Esophagus (tissue), 2 donors: ENCODE data around the gene IL17C. TPM values are rescaled to one million over a fixed set of nuclear protein-coding genes. Genes with fewer than 3 reads are reported as not detected.

ENCODE experiments used
- H3K27ac ChIP-seq, 2 donors: one replicate each; pipeline ENCODE4 v1.5.1; 2013; ENCODE audit warnings: low read depth in 2 of 2, mild to moderate bottlenecking in 2 of 2, inconsistent platforms in 1 of 2, low read length in 1 of 2, moderate library complexity in 1 of 2
- H3K27me3 ChIP-seq, 2 donors: one replicate each; pipeline ENCODE4 v1.6.1; 2013; ENCODE audit warnings: low read length in 2 of 2, control low read depth in 1 of 2, mild to moderate bottlenecking in 1 of 2; ENCODE audit not compliant: insufficient read depth in 2 of 2, control insufficient read depth in 1 of 2
- H3K36me3 ChIP-seq, 2 donors: one replicate each; pipeline ENCODE4 v1.6.1; 2013; ENCODE audit warnings: low read length in 1 of 2; ENCODE audit not compliant: control insufficient read depth in 2 of 2, insufficient read depth in 2 of 2
- H3K4me1 ChIP-seq, 2 donors: one replicate each; pipeline ENCODE4 v1.6.1; 2013; ENCODE audit warnings: low read length in 1 of 2; ENCODE audit not compliant: control insufficient read depth in 2 of 2, insufficient read depth in 2 of 2
- H3K4me3 ChIP-seq, 2 donors: one replicate each; pipeline ENCODE4 v1.5.1; 2013; ENCODE audit warnings: low read length in 2 of 2, mild to moderate bottlenecking in 2 of 2, low read depth in 1 of 2, moderate library complexity in 1 of 2
- H3K9me3 ChIP-seq, 2 donors: one replicate each; pipeline ENCODE4 v1.6.1; 2013; ENCODE audit warnings: mild to moderate bottlenecking in 2 of 2, low read depth in 1 of 2, low read length in 1 of 2, moderate library complexity in 1 of 2; ENCODE audit not compliant: control insufficient read depth in 2 of 2, insufficient read depth in 1 of 2
- WGBS, 2 donors: extraction: QIAGEN DNeasy Blood & Tissue Kit; methylation state at CpG; one replicate each; pipeline ENCODE4 v1.1.7; 2013; 5-methylcytosine and 5-hydroxymethylcytosine counted together
- polyA plus RNA-seq, 2 donors: library from polyadenylated mRNA; stranded (reverse); fragments of 200-250 nt; gene quantifications; one replicate each; pipeline ENCODE4 v1.2.3, GENCODE V29; 2013
- donor health status: healthy with polysubstance abuse.
- donor health status: Bipolar disorder and iron deficiency.

The IL17C gene
- polyA plus RNA-seq, 2 donors = 0.07 to 0.59 TPM

- H3K36me3 ChIP-seq = peaks cover 9 to 30% of the 10 kb centered on the region in 2 donors
- 82 to 89% methylated on average over 3 of the region's 3 CpGs for WGBS, 2 donors
- no peaks in the 10 kb centered on the region for H3K9me3 ChIP-seq
- no peaks in the 10 kb centered on the region for H3K27me3 ChIP-seq
- H3K4me3 ChIP-seq = no peak overlapping the region
- H3K4me1 ChIP-seq = peaks cover 0 to 10% of the 10 kb centered on the region in 2 donors
- no peak overlapping the region for H3K27ac ChIP-seq
Measured at GRCh38 chr16:88596483-88596882, 41.9 kb upstream of the IL17C start.

- 85 to 88% methylated on average over 21 of the region's 21 CpGs for WGBS, 2 donors
- Histone ChIP-seq H3K4me1 (peaks cover 3 to 15% of the 10 kb centered on the region in 2 donors), H3K4me3 (no peak overlapping the region), H3K9me3 (no peaks in the 10 kb centered on the region), H3K27me3 (no peaks in the 10 kb centered on the region), H3K36me3 (peaks cover 8 to 35% of the 10 kb centered on the region in 2 donors), H3K27ac (no peak overlapping the region)
Measured at GRCh38 chr16:88597856-88598491, 40.4 kb upstream of the IL17C start.

GRCh38 chr16:88599092-88599733 is 39.2 kb upstream of the IL17C start:
- H3K9me3 ChIP-seq = no peaks in the 10 kb centered on the region
- H3K27ac ChIP-seq = peak overlapping the region in 1 of 2 donors; percentile 42
- no peaks in the 10 kb centered on the region for H3K27me3 ChIP-seq
- peaks cover 3 to 15% of the 10 kb centered on the region in 2 donors for H3K4me1 ChIP-seq
- H3K4me3 ChIP-seq = no peak overlapping the region
- H3K36me3 ChIP-seq = peaks cover 5 to 32% of the 10 kb centered on the region in 2 donors
- 80 to 82% methylated on average over 14 of the region's 14 CpGs for WGBS, 2 donors

- 76 to 77% methylated on average over 25 of the region's 25 CpGs for WGBS, 2 donors
- no peaks in the 10 kb centered on the region for H3K9me3 ChIP-seq
- H3K27ac ChIP-seq = peak overlapping the region; percentile 20 to 26
- H3K4me3 ChIP-seq = no peak overlapping the region
- H3K4me1 ChIP-seq = peaks cover 3 to 15% of the 10 kb centered on the region in 2 donors
- peaks cover 5 to 32% of the 10 kb centered on the region in 2 donors for H3K36me3 ChIP-seq
- H3K27me3 ChIP-seq = no peaks in the 10 kb centered on the region
Measured at GRCh38 chr16:88599825-88600538, 38.4 kb upstream of the IL17C start.

GRCh38 chr16:88600539-88600896 is 37.9 kb upstream of the IL17C start:
- Histone ChIP-seq H3K27ac (no peak overlapping the region), H3K36me3 (peaks cover 5 to 36% of the 10 kb centered on the region in 2 donors)

GRCh38 chr16:88601313-88602036 is 36.9 kb upstream of the IL17C start:
- Histone ChIP-seq H3K36me3 (peaks cover 5 to 40% of the 10 kb centered on the region in 2 donors), H3K4me1 (peaks cover 6 to 17% of the 10 kb centered on the region in 2 donors), H3K27ac (peak overlapping the region in 1 of 2 donors; percentile 27), H3K4me3 (no peak overlapping the region), H3K9me3 (no peaks in the 10 kb centered on the region), H3K27me3 (no peaks in the 10 kb centered on the region)
- 74 to 80% methylated on average over 9 of the region's 9 CpGs for WGBS, 2 donors

More at GRCh38 chr16:88600539-88600896, 37.9 kb upstream of the IL17C start:
- no peaks in the 10 kb centered on the region for H3K9me3 ChIP-seq
- peaks cover 6 to 17% of the 10 kb centered on the region in 2 donors for H3K4me1 ChIP-seq
- 88 to 91% methylated on average over 6 of the region's 6 CpGs for WGBS, 2 donors
- H3K4me3 ChIP-seq = no peak overlapping the region
- no peaks in the 10 kb centered on the region for H3K27me3 ChIP-seq

- 57 to 68% methylated on average over 7 of the region's 7 CpGs for WGBS, 2 donors
- peak overlapping the region; percentile 14 to 27 for H3K27ac ChIP-seq
- H3K36me3 ChIP-seq = peaks cover 5 to 46% of the 10 kb centered on the region in 2 donors
- H3K9me3 ChIP-seq = no peaks in the 10 kb centered on the region
- no peaks in the 10 kb centered on the region for H3K27me3 ChIP-seq
- H3K4me3 ChIP-seq = no peak overlapping the region
- peaks cover 6 to 17% of the 10 kb centered on the region in 2 donors for H3K4me1 ChIP-seq
Measured at GRCh38 chr16:88602091-88602490, 36.3 kb upstream of the IL17C start.

- WGBS, 2 donors = 82 to 85% methylated on average over 20 of the region's 20 CpGs
- no peaks in the 10 kb centered on the region for H3K27me3 ChIP-seq
- H3K4me3 ChIP-seq = no peak overlapping the region
- H3K36me3 ChIP-seq = peaks cover 11 to 41% of the 10 kb centered on the region in 2 donors
- H3K27ac ChIP-seq = no peak overlapping the region
- H3K4me1 ChIP-seq = peaks cover 6 to 10% of the 10 kb centered on the region in 2 donors
- no peaks in the 10 kb centered on the region for H3K9me3 ChIP-seq
Measured at GRCh38 chr16:88605186-88606147, 32.9 kb upstream of the IL17C start.
